Measurements from ENCODE around the gene CPXM1. TPM values are rescaled to one million over a fixed set of nuclear protein-coding genes. Genes with fewer than 3 reads are reported as not detected.
"Not testable (repeated sequence)": the region's sequence is repeated elsewhere in the genome, so short reads cannot be mapped to it uniquely, and the experiment has no call there.

Gene CPXM1
- total RNA-seq, 6 experiments from 2014 or later: 0.07 to 0.16 (median 0.12) TPM; not detected in 3

DNA sequence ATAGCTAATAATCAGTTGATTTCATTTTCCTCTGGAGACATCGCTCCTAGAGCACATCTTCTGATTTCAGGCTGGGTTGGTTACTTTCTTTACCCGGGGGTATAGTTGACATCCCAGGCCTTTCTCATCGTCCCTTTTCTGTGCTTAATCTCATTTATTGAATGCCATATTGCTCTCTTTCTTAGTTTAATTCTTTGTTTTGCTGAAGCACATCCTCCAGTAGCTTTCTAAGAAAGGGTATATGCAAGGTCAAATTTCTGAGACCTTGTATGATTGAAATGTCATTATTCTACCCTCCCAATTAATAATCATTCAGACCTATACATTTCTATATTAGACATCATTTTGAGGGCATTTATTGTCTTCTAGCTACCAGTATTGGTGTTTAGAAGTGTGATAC lies 11.8 kb upstream of the CPXM1 start:
- TF ChIP-seq POLR2A (IDR thresholded peaks at IDR 0.05): no peak
- TF ChIP-seq, protein P1, sequence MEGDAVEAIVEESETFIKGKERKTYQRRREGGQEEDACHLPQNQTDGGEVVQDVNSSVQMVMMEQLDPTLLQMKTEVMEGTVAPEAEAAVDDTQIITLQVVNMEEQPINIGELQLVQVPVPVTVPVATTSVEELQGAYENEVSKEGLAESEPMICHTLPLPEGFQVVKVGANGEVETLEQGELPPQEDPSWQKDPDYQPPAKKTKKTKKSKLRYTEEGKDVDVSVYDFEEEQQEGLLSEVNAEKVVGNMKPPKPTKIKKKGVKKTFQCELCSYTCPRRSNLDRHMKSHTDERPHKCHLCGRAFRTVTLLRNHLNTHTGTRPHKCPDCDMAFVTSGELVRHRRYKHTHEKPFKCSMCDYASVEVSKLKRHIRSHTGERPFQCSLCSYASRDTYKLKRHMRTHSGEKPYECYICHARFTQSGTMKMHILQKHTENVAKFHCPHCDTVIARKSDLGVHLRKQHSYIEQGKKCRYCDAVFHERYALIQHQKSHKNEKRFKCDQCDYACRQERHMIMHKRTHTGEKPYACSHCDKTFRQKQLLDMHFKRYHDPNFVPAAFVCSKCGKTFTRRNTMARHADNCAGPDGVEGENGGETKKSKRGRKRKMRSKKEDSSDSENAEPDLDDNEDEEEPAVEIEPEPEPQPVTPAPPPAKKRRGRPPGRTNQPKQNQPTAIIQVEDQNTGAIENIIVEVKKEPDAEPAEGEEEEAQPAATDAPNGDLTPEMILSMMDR (IDR thresholded peaks at IDR 0.05): no peak
- Histone ChIP-seq H3K4me3 (no peak overlapping the region), H3K9me3 (no peaks in the 10 kb centered on the region), H3K36me3 (no peaks in the 10 kb centered on the region), H3K27me3 (no peaks in the 10 kb centered on the region), H3K4me1 (no peaks in the 10 kb centered on the region), H3K27ac (no peak overlapping the region)
- 65% methylated on average over 3 of the region's 3 CpGs for WGBS (ENCODE audit: insufficient coverage, low coverage, low lambda C conversion rate, missing lambda C conversion rate)
- ATAC-seq (no peak), DNase-seq (no peak)
- intact Hi-C loops (cut with DNase I): no loop called here

DNA sequence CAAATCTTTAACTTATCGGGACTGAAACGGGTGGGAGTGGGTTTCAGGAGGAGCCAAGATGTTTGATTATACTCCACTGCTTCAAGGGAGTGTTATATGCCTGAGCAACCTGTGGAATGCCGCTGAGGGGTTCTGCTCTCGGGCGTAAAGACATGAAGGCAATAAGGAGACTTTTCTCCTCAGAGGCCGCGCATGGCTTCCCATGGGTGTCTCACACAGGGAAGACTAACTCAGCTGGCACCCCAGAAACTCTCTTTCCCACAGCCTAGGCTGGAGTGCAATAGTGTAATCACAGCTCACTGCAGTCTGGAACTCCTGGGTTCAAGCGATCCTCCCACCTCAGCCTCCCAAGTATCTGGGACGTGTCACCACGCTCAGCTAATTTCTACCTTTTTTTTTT lies 9.3 kb upstream of the CPXM1 start:
- ATAC-seq: no peak
- intact Hi-C loops (cut with DNase I): no loop called here
- Histone ChIP-seq H3K36me3 (no peaks in the 10 kb centered on the region), H3K9me3 (no peaks in the 10 kb centered on the region), H3K27ac (no peak overlapping the region), H3K4me3 (no peak overlapping the region), H3K27me3 (no peaks in the 10 kb centered on the region), H3K4me1 (no peaks in the 10 kb centered on the region)
- TF ChIP-seq, protein P1 (IDR thresholded peaks at IDR 0.05): no peak
- WGBS (ENCODE audit: insufficient coverage, low coverage, low lambda C conversion rate, missing lambda C conversion rate): 85% methylated on average over 8 of the region's 10 CpGs
- no peak for DNase-seq

DNA sequence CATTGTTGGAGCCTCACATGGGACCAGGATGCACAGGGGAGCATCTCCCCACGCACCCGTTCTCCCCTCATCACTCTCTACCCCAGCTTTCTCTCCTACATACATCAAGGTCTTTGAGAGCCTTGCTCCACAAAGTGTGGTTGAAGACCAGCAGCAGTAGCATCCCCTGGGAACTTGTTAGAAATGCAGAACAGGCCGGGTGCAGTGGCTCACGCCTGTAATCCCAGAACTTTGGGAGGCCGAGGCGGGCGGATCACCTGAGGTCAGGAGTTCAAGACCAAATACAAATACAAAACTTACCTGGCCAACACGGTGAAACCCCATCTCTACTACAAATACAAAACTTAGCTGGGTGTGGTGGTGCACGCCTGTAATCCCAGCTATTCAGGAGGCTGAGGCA lies 7.5 kb upstream of the CPXM1 start:
- H3K27me3 ChIP-seq; H3K27ac ChIP-seq; H3K36me3 ChIP-seq; H3K4me1 ChIP-seq; intact Hi-C loops (cut with DNase I); H3K9me3 ChIP-seq; DNase-seq; H3K4me3 ChIP-seq; ATAC-seq: not testable (repeated sequence)
- WGBS (ENCODE audit: insufficient coverage, low coverage, low lambda C conversion rate, missing lambda C conversion rate): no CpG with 5 or more reads among the region's 9 CpGs

DNA sequence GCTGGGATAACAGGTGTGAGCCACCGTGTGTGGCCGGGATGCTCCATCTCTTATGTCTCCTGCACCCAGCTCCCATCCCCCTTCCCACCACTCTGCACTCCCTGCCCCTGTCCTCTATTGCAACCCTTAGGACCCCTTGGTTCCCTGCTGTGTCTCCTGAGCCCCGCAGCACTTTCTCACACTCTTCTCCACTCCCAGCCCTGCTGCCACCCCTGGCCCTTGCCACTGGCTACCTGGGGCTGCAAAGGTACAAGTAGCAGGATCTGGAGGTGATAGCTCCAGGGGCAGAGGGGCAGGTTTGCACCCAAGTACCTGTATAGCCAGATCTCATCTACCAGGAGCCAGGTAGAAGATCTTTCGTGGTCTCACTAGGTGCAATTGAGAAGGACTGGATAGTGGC lies 6.6 kb upstream of the CPXM1 start:
- TF ChIP-seq, protein P1 (IDR thresholded peaks at IDR 0.05): no peak
- no peak for TF ChIP-seq POLR2A (IDR thresholded peaks at IDR 0.05)
- DNase-seq (peak in 1 of 3 donors; percentile 24), ATAC-seq (no peak)
- no peaks in the 10 kb centered on the region for H3K9me3 ChIP-seq
- H3K27me3 ChIP-seq: no peaks in the 10 kb centered on the region
- WGBS (ENCODE audit: insufficient coverage, low coverage, low lambda C conversion rate, missing lambda C conversion rate): 72% methylated on average over 4 of the region's 4 CpGs
- no peaks in the 10 kb centered on the region for H3K36me3 ChIP-seq
- intact Hi-C loops (cut with DNase I): no loop called here
- H3K27ac ChIP-seq: no peak overlapping the region
- no peaks in the 10 kb centered on the region for H3K4me1 ChIP-seq
- H3K4me3 ChIP-seq: no peak overlapping the region

DNA sequence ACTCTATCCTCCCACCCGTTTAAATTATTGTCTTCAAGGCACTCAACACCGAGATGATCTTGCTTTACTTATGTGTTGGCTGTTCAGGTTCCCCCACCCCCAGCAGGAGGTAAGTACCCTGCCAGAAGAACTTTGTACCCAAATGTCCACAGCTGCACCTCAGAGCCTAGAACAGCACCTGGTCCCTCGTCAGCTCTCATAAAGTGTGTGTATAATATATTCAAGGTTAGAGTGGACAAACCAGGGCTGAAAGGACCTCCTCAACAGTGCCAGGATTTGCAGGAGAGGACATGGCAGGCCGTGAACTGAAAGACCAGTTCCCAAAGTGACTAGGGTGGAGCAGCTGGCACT lies 5.9 kb upstream of the CPXM1 start:
- Histone ChIP-seq H3K27me3 (no peaks in the 10 kb centered on the region), H3K4me1 (no peaks in the 10 kb centered on the region), H3K36me3 (no peaks in the 10 kb centered on the region), H3K4me3 (no peak overlapping the region), H3K9me3 (no peaks in the 10 kb centered on the region), H3K27ac (no peak overlapping the region)
- peak in 3 of 4 donors; percentile 28 to 48 (median 43) for ATAC-seq
- no peak for TF ChIP-seq POLR2A (IDR thresholded peaks at IDR 0.05)
- TF ChIP-seq, protein P1 (IDR thresholded peaks at IDR 0.05): no peak
- DNase-seq: no peak
- WGBS (ENCODE audit: insufficient coverage, low coverage, low lambda C conversion rate, missing lambda C conversion rate): 28% methylated on average over 4 of the region's 4 CpGs
- intact Hi-C loops (cut with DNase I): no loop called here

Measured in right lobe of liver (tissue), 6 donors.